ENCODE results near the gene ODC1. TPM values are rescaled to one million over a fixed set of nuclear protein-coding genes. Genes with fewer than 3 reads are reported as not detected.
"Not testable (repeated sequence)": the region's sequence is repeated elsewhere in the genome, so short reads cannot be mapped to it uniquely, and the experiment has no call there.

The ODC1 gene
- polyA plus RNA-seq, 4 donors, result 330 to 428 (median 385) TPM

- not testable (repeated sequence) for DNase-seq (ENCODE audit: low read depth in 4 of 4, low spot score in 2 of 4)
These were observed 9.1 kb upstream of the ODC1 start for GRCh38 chr2:10457195-10457594.

- DNase-seq (ENCODE audit: low read depth in 4 of 4, low spot score in 2 of 4), result no peak
These were observed 6.4 kb upstream of the ODC1 start for GRCh38 chr2:10454505-10454904.

- DNase-seq (ENCODE audit: low read depth in 4 of 4, low spot score in 2 of 4), result no peak
These were observed 5.8 kb upstream of the ODC1 start for GRCh38 chr2:10453905-10454298.

GRCh38 chr2:10452956-10453904, 5.1 kb upstream of the ODC1 start:
- no peak for DNase-seq (ENCODE audit: low read depth in 4 of 4, low spot score in 2 of 4)

GRCh38 chr2:10452312-10452711, 4.2 kb upstream of the ODC1 start:
- DNase-seq (ENCODE audit: low read depth in 4 of 4, low spot score in 2 of 4), result no peak

- DNase-seq (ENCODE audit: low read depth in 4 of 4, low spot score in 2 of 4), result no peak
These were observed 3.7 kb upstream of the ODC1 start for GRCh38 chr2:10451819-10452218.

- no peak for DNase-seq (ENCODE audit: low read depth in 4 of 4, low spot score in 2 of 4)
These were observed 1.9 kb upstream of the ODC1 start for GRCh38 chr2:10449838-10450691.

GRCh38 chr2:10449486-10449831, 1.3 kb upstream of the ODC1 start:
- no peak for DNase-seq (ENCODE audit: low read depth in 4 of 4, low spot score in 2 of 4)

GRCh38 chr2:10448576-10449485, 704 bp upstream of the ODC1 start:
- DNase-seq (ENCODE audit: low read depth in 4 of 4, low spot score in 2 of 4), result peak; percentile 62 to 82 (median 78)

- no peak for DNase-seq (ENCODE audit: low read depth in 4 of 4, low spot score in 2 of 4)
These were observed 730 bp downstream of the ODC1 start for GRCh38 chr2:10447300-10447894.

- no peak for DNase-seq (ENCODE audit: low read depth in 4 of 4, low spot score in 2 of 4)
These were observed 1.5 kb downstream of the ODC1 start for GRCh38 chr2:10446631-10447030.

GRCh38 chr2:10444463-10444862, 3.7 kb downstream of the ODC1 start:
- no peak for DNase-seq (ENCODE audit: low read depth in 4 of 4, low spot score in 2 of 4)

GRCh38 chr2:10442469-10443126, 5.5 kb downstream of the ODC1 start:
- DNase-seq (ENCODE audit: low read depth in 4 of 4, low spot score in 2 of 4), result not testable (repeated sequence)

GRCh38 chr2:10441948-10442347, 6.2 kb downstream of the ODC1 start:
- DNase-seq (ENCODE audit: low read depth in 4 of 4, low spot score in 2 of 4), result no peak

GRCh38 chr2:10440736-10441135, 7.4 kb downstream of the ODC1 start:
- DNase-seq (ENCODE audit: low read depth in 4 of 4, low spot score in 2 of 4), result no peak

GRCh38 chr2:10439971-10440370, 8.2 kb downstream of the ODC1 start:
- no peak for DNase-seq (ENCODE audit: low read depth in 4 of 4, low spot score in 2 of 4)

- no peak for DNase-seq (ENCODE audit: low read depth in 4 of 4, low spot score in 2 of 4)
These were observed 8.8 kb downstream of the ODC1 start for GRCh38 chr2:10439185-10439879.

GRCh38 chr2:10438688-10439087, 9.4 kb downstream of the ODC1 start:
- DNase-seq (ENCODE audit: low read depth in 4 of 4, low spot score in 2 of 4), result no peak

- no peak for DNase-seq (ENCODE audit: low read depth in 4 of 4, low spot score in 2 of 4)
These were observed 10.3 kb downstream of the ODC1 start for GRCh38 chr2:10437806-10438205.
